ENCODE data around the gene OR1Q1. TPM values are rescaled to one million over a fixed set of nuclear protein-coding genes. Genes with fewer than 3 reads are reported as not detected.

Gene OR1Q1
- total RNA-seq, 4 donors from 2014 or later: not detected

- H3K4me1 ChIP-seq: no peaks in the 10 kb centered on the region
- intact Hi-C loops (cut with DNase I; ENCODE audit: low total_unique reads) (no loop called here), in situ Hi-C loops (cut with MboI; ENCODE audit: low pct_ligation_motif_present in 1 of 4, low pct_unique_long_range_greater_than_20kb in 1 of 4, low sequenced_read_pairs in 3 of 4) (no loop called here)
- H3K4me3 ChIP-seq: no peak within 1 kb of the TSS
- WGBS, 2 donors (ENCODE audit: low coverage in 1 of 2): 50 to 61% methylated on average over 2 of the region's 2 CpGs
- H3K27ac ChIP-seq: no peak within 1 kb of the TSS
- TF ChIP-seq POLR2AphosphoS5 (IDR thresholded peaks at IDR 0.05) (no peak), CTCF (IDR thresholded peaks at IDR 0.05) (no peak), POLR2A (IDR thresholded peaks at IDR 0.05) (no peak), EP300 (IDR thresholded peaks at IDR 0.05; ENCODE audit: low read depth) (no peak)
- no peak for DNase-seq
- H3K36me3 ChIP-seq: no peaks in the 10 kb centered on the region
- no peaks in the 10 kb centered on the region for H3K27me3 ChIP-seq
- no peaks in the 10 kb centered on the region for H3K9me3 ChIP-seq
These were observed 46.9 kb downstream of the OR1Q1 start, which contains the start of gene OR1L1 for GRCh38 chr9:122661416-122661815. Gene OR1L1 (plus strand): TSS chr9:122661716. CDS start chr9:122661716, 0 bp downstream.

Other genes with a start within 250 kb of the OR1Q1 start
- gene PTGS1, start 243.7 kb upstream of the OR1Q1 start, total RNA-seq: 10 to 100 TPM; 14.2 to 27.9 (median 20.2) TPM
- gene OR1J1, start 136.8 kb upstream of the OR1Q1 start, total RNA-seq: not detected
- gene OR1J2, start 103.9 kb upstream of the OR1Q1 start, total RNA-seq: not detected
- not detected for gene OR1J4, start 95.6 kb upstream of the OR1Q1 start, total RNA-seq
- not detected for gene OR1N1, start 87.4 kb upstream of the OR1Q1 start, total RNA-seq
- gene OR1N2, start 61.6 kb upstream of the OR1Q1 start, total RNA-seq: not detected
- gene OR1L8, start 31.4 kb upstream of the OR1Q1 start, total RNA-seq: not detected
- not detected for gene OR1B1, start 42.9 kb downstream of the OR1Q1 start, total RNA-seq
- not detected for gene OR1L1, start 47.0 kb downstream of the OR1Q1 start, total RNA-seq
- gene OR1L3, start 60.4 kb downstream of the OR1Q1 start, total RNA-seq: not detected
- not detected for gene OR1L4, start 109.3 kb downstream of the OR1Q1 start, total RNA-seq
- gene OR1L6, start 127.6 kb downstream of the OR1Q1 start, total RNA-seq: not detected
- not detected for gene OR5C1, start 174.2 kb downstream of the OR1Q1 start, total RNA-seq
- not detected for gene OR1K1, start 185.4 kb downstream of the OR1Q1 start, total RNA-seq
- gene PDCL, start 213.8 kb downstream of the OR1Q1 start, total RNA-seq: 10 to 100 TPM in 3 of 4 donors, 1 to 10 TPM in 1; 4.6 to 16.4 (median 12.8) TPM